DOHH2 (cell line): ENCODE measurements around the gene EPB41L3.

Experiments used
- EZH2phosphoT487 ChIP-seq: fragments of 200-600 bp; sonication (generic); IDR thresholded peaks from 2 replicates; pipeline ENCODE4 v1.6.1; 2017; ENCODE audit warnings: borderline replicate concordance, mild to moderate bottlenecking, antibody characterized with exemption, low read length, moderate library complexity, mixed read lengths
- TF ChIP-seq, protein P1 (sequence below): fragments of 200-600 bp; sonication (generic); IDR thresholded peaks from one replicate; pipeline ENCODE4 v1.5.1; 2014; ENCODE audit warnings: antibody characterized with exemption, mild to moderate bottlenecking, low read depth, low read length; ENCODE audit not compliant: poor library complexity, severe bottlenecking

DNA sequence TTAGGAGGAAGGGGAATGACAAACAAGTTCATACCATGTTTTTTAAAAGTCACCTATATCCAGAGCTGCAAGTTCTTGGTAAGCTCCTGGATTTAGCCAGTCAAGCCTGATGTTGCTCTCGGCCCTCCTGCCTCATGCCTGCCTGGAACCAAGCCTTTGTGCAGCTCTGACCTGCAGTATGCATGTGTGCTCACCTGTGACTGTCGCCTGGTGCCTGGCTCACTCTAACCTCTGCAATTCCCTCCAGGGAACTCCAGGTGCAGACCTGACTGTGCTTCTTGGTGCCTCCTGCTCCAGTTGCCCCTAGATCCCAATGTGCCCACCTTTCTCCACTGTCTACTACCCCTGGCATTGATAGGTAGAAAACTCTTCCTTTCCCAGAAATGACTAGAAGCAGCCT is 163.2 kb downstream of the EPB41L3 start:
- TF ChIP-seq, protein P1, sequence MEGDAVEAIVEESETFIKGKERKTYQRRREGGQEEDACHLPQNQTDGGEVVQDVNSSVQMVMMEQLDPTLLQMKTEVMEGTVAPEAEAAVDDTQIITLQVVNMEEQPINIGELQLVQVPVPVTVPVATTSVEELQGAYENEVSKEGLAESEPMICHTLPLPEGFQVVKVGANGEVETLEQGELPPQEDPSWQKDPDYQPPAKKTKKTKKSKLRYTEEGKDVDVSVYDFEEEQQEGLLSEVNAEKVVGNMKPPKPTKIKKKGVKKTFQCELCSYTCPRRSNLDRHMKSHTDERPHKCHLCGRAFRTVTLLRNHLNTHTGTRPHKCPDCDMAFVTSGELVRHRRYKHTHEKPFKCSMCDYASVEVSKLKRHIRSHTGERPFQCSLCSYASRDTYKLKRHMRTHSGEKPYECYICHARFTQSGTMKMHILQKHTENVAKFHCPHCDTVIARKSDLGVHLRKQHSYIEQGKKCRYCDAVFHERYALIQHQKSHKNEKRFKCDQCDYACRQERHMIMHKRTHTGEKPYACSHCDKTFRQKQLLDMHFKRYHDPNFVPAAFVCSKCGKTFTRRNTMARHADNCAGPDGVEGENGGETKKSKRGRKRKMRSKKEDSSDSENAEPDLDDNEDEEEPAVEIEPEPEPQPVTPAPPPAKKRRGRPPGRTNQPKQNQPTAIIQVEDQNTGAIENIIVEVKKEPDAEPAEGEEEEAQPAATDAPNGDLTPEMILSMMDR: no peak
- no peak for TF ChIP-seq EZH2phosphoT487
